NCI-H1105 (cell line): ENCODE measurements around the gene CENPL.

Experiments used
- DNase-seq: peaks from one replicate; lab custom pipeline; 2025; lab: John Stamatoyannopoulos, UW

CENPL gene

GRCh38 chr1:173758110-173758509, 66.6 kb downstream of the CENPL start:
- no peak for DNase-seq

- no peak for DNase-seq
These were observed 67.0 kb downstream of the CENPL start for GRCh38 chr1:173757666-173758065.

GRCh38 chr1:173753830-173754229, 70.9 kb downstream of the CENPL start:
- DNase-seq = no peak
